Breast epithelium (tissue), 4 donors: ENCODE results near the gene ATP6V1G3. TPM values are rescaled to one million over a fixed set of nuclear protein-coding genes. Genes with fewer than 3 reads are reported as not detected.

ENCODE experiments used
- DNase-seq, 2 donors: peaks; one replicate each; pipeline ENCODE4 v3.0.0-alpha.2; 2019; ENCODE audit warnings: low spot score in 2 of 2
- H3K27ac ChIP-seq, 2 donors: fragments of 200-600 bp; sonication (generic) in 1 of 2; one replicate each; pipeline ENCODE4 v1.5.1; 2016 to 2019; ENCODE audit warnings: mild to moderate bottlenecking in 1 of 2
- H3K27me3 ChIP-seq, 2 donors: fragments of 200-600 bp; sonication (generic) in 1 of 2; one replicate each; pipeline versions ENCODE4 v1.5.1 to v1.6.0; 2017 to 2019; ENCODE audit warnings: control low read depth in 1 of 2, mild to moderate bottlenecking in 1 of 2
- H3K36me3 ChIP-seq: fragments of 200-600 bp; one replicate; pipeline ENCODE4 v1.5.1; 2019
- H3K4me1 ChIP-seq, 2 donors: fragments of 200-600 bp; sonication (generic); one replicate each; pipeline ENCODE4 v1.5.1; 2016 to 2019; ENCODE audit warnings: control low read depth in 1 of 2
- H3K4me3 ChIP-seq, 3 donors: fragments of 200-600 bp; sonication (generic); 1 replicate in 2 of 3; 2 replicates in 1 of 3; pipeline ENCODE4 v1.5.1; 2016 to 2019; ENCODE audit warnings: mild to moderate bottlenecking in 3 of 3, moderate library complexity in 2 of 3
- H3K9me3 ChIP-seq, 2 donors: fragments of 200-600 bp; sonication (generic) in 1 of 2; one replicate each; pipeline ENCODE4 v1.5.1; 2016 to 2019; ENCODE audit warnings: control low read depth in 1 of 2
- POLR2A ChIP-seq: fragments of 450-650 bp; IDR thresholded peaks from one replicate; pipeline ENCODE4 v1.6.1; 2016; ENCODE audit warnings: antibody characterized with exemption, mild to moderate bottlenecking, moderate library complexity
- POLR2AphosphoS5 ChIP-seq, 3 donors: sonication (generic); formaldehyde crosslinking; IDR thresholded peaks; one replicate each; pipeline ENCODE4 v1.6.1; 2017; ENCODE audit warnings: antibody characterized with exemption in 3 of 3
- intact Hi-C: fragments of 100-400 bp; cut with DNase I; formaldehyde crosslinking; loops from one replicate; pipeline ENCODE4 v1.15.1; 2023; ENCODE audit warnings: low total_unique reads
- total RNA-seq, 3 donors: library from RNA; depleted of rRNA; stranded (reverse); fragments of >200 nt; gene quantifications; one replicate each; pipeline ENCODE4 v1.1.0, GENCODE V29; 2016
- TF ChIP-seq, protein P1 (sequence below), 3 donors: fragments of 450-650 bp; IDR thresholded peaks; one replicate each; pipeline ENCODE4 v1.5.1; 2016 to 2017; ENCODE audit warnings: antibody characterized with exemption in 3 of 3, mild to moderate bottlenecking in 3 of 3, moderate library complexity in 3 of 3

ATP6V1G3 gene
- total RNA-seq, 3 donors from 2014 or later: not detected

DNA sequence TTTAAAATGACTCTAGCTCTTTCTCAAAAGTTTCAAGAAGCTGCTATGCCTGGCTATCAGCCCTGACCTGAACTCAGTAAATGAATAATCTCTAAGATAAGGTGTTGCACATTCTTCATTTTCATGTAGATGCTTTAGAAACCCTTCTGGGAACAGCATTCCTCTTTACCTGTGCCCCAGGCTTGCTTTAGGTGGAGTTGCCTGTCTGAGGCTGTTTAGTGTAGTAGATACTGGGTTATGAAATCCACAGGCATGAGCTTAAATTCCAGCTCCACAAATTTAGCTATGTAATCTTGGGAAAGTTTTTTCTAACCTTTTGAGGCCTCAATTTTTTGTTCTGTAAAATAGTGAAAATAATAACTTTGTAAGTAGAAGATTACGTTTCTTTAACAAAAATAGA, 41.6 kb downstream of the ATP6V1G3 start:
- H3K27me3 ChIP-seq: no peaks in the 10 kb centered on the region
- DNase-seq: no peak
- H3K9me3 ChIP-seq: no peaks in the 10 kb centered on the region
- intact Hi-C loops: no loop called here
- H3K27ac ChIP-seq: no peak overlapping the region
- no peak overlapping the region for H3K4me3 ChIP-seq
- no peaks in the 10 kb centered on the region for H3K36me3 ChIP-seq
- TF ChIP-seq POLR2A: no peak
- no peak for TF ChIP-seq POLR2AphosphoS5 (IDR thresholded peaks at IDR 0.05)
- TF ChIP-seq, protein P1, sequence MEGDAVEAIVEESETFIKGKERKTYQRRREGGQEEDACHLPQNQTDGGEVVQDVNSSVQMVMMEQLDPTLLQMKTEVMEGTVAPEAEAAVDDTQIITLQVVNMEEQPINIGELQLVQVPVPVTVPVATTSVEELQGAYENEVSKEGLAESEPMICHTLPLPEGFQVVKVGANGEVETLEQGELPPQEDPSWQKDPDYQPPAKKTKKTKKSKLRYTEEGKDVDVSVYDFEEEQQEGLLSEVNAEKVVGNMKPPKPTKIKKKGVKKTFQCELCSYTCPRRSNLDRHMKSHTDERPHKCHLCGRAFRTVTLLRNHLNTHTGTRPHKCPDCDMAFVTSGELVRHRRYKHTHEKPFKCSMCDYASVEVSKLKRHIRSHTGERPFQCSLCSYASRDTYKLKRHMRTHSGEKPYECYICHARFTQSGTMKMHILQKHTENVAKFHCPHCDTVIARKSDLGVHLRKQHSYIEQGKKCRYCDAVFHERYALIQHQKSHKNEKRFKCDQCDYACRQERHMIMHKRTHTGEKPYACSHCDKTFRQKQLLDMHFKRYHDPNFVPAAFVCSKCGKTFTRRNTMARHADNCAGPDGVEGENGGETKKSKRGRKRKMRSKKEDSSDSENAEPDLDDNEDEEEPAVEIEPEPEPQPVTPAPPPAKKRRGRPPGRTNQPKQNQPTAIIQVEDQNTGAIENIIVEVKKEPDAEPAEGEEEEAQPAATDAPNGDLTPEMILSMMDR (IDR thresholded peaks at IDR 0.05): no peak
- no peaks in the 10 kb centered on the region for H3K4me1 ChIP-seq

DNA sequence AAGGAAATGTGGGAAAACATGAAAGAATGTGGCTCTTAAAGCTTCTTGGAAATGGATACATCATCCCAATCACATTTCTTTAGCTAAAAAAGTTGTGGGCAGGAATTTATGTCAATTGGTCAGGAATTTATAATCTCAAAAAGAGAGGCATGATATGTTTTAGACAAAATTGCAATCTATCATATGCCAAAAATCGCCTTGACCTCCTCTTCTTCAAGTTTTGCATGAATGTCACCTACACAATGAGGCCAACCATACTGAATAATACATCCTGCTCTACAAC, 42.4 kb downstream of the ATP6V1G3 start:
- Histone ChIP-seq H3K36me3 (no peaks in the 10 kb centered on the region), H3K9me3 (no peaks in the 10 kb centered on the region), H3K27me3 (no peaks in the 10 kb centered on the region), H3K4me3 (no peak overlapping the region), H3K4me1 (no peaks in the 10 kb centered on the region), H3K27ac (no peak overlapping the region)
- intact Hi-C loops: no loop called here
- TF ChIP-seq POLR2AphosphoS5 (IDR thresholded peaks at IDR 0.05): no peak
- TF ChIP-seq POLR2A: no peak
- TF ChIP-seq, protein P1 (IDR thresholded peaks at IDR 0.05): no peak
- no peak for DNase-seq

DNA sequence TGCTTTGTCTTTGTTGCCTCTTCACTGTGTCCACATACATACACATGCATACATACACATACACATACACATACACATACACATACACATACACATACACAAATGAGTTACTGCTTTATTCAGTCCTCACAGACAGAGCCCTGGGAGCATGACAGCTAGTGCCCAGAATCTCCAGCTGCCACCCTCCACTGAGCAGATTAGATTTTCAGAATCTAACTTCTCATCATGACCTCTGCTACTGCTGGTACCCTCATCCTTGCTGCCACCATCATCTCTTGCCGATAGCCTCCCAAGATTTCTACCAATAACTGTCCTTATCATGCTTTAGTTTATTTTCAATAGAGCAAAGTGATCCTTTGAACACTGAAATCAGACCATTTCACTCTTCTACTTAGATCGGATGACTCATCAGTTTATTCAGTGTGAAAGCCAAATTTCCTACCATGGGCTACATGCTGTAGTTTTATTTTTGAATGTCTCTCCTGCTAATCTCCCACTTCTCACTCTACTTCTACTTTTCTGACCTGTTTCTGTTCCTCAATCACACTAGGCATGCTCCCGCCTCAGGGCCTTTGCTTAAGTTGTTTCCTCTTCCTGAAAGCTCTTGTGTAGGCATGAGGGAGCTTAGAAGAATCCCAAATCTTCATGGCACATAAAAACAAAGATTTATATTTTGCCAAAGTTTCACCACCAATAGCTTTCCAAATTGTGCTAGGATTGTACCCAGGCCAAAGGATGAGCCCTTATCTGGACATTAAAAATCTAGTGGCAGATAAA, 43.0 kb downstream of the ATP6V1G3 start:
- no peak for TF ChIP-seq POLR2A
- TF ChIP-seq, protein P1 (IDR thresholded peaks at IDR 0.05): no peak
- TF ChIP-seq POLR2AphosphoS5 (IDR thresholded peaks at IDR 0.05): no peak
- intact Hi-C loops: no loop called here
- no peaks in the 10 kb centered on the region for H3K9me3 ChIP-seq
- no peaks in the 10 kb centered on the region for H3K27me3 ChIP-seq
- no peaks in the 10 kb centered on the region for H3K36me3 ChIP-seq
- H3K4me3 ChIP-seq: no peak overlapping the region
- H3K4me1 ChIP-seq: no peaks in the 10 kb centered on the region
- no peak for DNase-seq
- no peak overlapping the region for H3K27ac ChIP-seq

DNA sequence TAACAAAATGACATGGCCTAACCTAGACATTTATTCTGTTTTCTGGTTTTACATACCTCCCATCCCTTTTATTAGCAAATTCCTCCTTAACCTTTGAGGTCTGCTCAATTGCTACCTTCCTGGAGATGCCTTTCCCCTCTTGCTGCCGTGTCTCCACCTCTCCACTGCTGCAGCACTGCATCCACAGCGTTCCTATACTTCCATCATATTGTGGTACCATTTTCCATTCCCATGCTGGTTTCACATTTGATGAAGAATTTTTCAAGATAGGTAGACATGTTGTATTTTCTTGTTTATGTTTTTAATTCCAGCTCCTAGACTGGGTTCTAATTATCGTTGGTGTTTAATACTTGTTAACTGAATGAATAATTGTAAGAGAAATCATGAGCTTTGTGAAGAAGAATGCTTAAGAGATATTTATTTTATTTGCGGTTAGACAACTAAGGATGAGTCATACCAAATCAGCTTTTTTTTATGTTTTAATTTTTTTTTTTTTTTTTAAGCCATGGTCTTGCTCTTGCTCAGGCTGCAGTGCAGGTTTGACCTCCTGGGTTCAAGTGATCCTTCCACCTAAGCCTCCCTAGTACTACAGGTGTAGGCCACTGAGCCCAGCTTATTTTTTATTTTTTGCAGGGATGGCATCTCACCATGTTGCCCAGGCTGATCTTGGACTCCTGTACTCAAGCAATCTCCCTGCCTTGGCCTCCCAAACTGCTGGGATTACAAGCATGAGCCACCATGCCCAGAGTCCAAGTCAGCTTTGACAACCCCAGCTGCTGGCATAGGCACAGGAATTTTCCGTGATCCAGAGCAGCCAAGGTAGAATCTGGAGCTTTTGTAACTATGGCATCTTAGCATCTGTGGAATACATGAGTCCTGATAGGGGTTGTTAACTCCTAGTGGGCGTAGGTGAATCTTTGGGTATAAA, 44.0 kb downstream of the ATP6V1G3 start:
- H3K4me3 ChIP-seq: no peak overlapping the region
- H3K36me3 ChIP-seq: no peaks in the 10 kb centered on the region
- H3K9me3 ChIP-seq: no peaks in the 10 kb centered on the region
- no peak for DNase-seq
- H3K27me3 ChIP-seq: no peaks in the 10 kb centered on the region
- H3K27ac ChIP-seq: no peak overlapping the region
- intact Hi-C loops: no loop called here
- no peaks in the 10 kb centered on the region for H3K4me1 ChIP-seq
- TF ChIP-seq, protein P1 (IDR thresholded peaks at IDR 0.05): no peak
- TF ChIP-seq POLR2A (no peak), POLR2AphosphoS5 (IDR thresholded peaks at IDR 0.05) (no peak)

DNA sequence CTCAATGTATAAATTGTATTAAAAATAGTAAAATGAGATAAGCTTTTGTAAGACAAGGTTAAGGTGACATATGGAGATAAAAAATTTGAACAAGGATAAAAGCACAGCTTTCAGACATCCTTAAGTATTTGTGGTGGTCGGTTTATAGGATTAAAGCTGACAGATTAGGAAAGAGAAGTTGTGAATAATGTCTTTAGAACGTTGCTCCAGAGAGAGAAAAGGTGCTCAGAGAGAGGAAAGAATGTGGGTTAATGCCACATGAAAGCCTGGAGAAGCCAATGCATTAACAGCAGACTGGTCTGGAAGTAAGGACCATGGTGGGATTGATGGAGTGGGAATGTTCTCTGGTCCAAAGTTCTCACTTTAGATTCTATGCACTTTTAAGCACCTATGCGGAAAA, 44.8 kb downstream of the ATP6V1G3 start:
- no peak for DNase-seq
- TF ChIP-seq POLR2A (no peak), POLR2AphosphoS5 (IDR thresholded peaks at IDR 0.05) (no peak)
- TF ChIP-seq, protein P1 (IDR thresholded peaks at IDR 0.05): no peak
- Histone ChIP-seq H3K36me3 (no peaks in the 10 kb centered on the region), H3K4me1 (no peaks in the 10 kb centered on the region), H3K27ac (no peak overlapping the region), H3K4me3 (no peak overlapping the region), H3K9me3 (no peaks in the 10 kb centered on the region), H3K27me3 (no peaks in the 10 kb centered on the region)
- intact Hi-C loops: no loop called here
